AG04449 (cell line): Measurements from ENCODE around the gene ARMH1.

Source experiments
- CTCF ChIA-PET: fragments of 350-600 bp; formaldehyde crosslinking; extraction: SDS; loops from one replicate; lab custom pipeline; 2021; ENCODE audit warnings: antibody characterized with exemption; lab: Yijun Ruan, JAX
- POLR2A ChIA-PET: fragments of 400-600, 350-600 bp; formaldehyde crosslinking; extraction: SDS; loops from one replicate; lab custom pipeline; 2020; ENCODE audit warnings: antibody characterized with exemption, inconsistent platforms; lab: Yijun Ruan, JAX
- DNase-seq: peaks from one replicate; pipeline ENCODE4 v3.0.0-alpha.2; 2010; ENCODE audit warnings: low read depth, low spot score
- H3K4me3 ChIP-seq: 2 replicates; pipeline ENCODE4 v1.5.1; 2011; ENCODE audit warnings: low read depth, mild to moderate bottlenecking, control low read depth, low read length
- CTCF ChIP-seq: IDR thresholded peaks from one replicate; pipeline ENCODE4 v1.5.1; 2011; ENCODE audit warnings: mild to moderate bottlenecking, moderate library complexity, low read length, control low read depth, inconsistent platforms; ENCODE audit not compliant: insufficient read depth; ENCODE audit errors: missing control alignments

Gene ARMH1

DNA sequence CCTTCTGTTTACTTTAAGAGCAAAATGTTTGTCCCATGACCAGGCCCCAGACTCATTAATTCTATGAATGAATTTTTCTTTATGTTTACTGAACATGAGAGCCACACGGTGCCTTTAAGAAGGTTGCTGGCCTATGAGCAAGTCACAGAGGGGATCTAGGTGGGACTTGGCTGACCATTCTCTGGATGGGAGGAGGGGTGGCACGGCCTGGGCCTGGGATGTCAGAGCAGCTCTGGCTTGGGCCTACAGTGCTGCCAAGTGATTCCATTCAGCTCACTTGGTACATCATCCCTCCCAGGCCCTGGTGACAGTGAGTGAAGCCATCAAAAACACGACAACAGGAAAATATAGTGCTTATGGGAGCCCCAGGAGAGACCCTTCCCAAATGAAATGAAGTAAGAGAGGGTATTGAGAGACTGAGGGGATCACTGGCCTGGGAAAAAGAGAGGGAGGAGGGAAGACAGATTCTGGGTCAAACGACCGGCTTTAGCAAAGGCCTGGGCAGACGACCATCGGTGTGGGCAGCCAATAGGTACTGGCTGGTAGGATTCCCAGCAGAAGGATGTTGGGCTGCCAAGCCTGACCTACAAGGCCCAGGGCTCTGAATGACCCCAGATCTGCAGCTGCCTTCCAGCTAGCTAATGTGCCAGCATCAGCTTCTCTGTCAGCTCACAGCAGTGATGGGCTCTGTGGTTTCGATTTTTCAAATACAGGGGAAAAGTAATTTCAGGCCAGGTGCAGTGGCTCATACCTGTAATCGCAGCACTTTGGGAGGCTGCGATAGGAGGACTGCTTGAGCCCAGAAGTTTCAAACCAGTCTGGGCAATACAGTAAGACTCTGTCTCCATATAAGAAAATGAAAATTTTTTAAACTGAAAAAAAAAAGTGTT, 3.5 kb upstream of the ARMH1 start:
- no peak for DNase-seq
- TF ChIP-seq CTCF = no peak
- ChIA-PET CTCF (interaction anchor here (0.8 to 6.5 kb wide), 3 partner anchors 15 to 19 kb away, joined by 3 to 44 read pairs (median 6); no protein-coding TSS in a partner anchor), POLR2A (interaction anchor here (0.7 kb wide), 1 partner anchor 30 kb away, joined by 3 read pairs; no protein-coding TSS in a partner anchor)
- H3K4me3 ChIP-seq = no peak overlapping the region

DNA sequence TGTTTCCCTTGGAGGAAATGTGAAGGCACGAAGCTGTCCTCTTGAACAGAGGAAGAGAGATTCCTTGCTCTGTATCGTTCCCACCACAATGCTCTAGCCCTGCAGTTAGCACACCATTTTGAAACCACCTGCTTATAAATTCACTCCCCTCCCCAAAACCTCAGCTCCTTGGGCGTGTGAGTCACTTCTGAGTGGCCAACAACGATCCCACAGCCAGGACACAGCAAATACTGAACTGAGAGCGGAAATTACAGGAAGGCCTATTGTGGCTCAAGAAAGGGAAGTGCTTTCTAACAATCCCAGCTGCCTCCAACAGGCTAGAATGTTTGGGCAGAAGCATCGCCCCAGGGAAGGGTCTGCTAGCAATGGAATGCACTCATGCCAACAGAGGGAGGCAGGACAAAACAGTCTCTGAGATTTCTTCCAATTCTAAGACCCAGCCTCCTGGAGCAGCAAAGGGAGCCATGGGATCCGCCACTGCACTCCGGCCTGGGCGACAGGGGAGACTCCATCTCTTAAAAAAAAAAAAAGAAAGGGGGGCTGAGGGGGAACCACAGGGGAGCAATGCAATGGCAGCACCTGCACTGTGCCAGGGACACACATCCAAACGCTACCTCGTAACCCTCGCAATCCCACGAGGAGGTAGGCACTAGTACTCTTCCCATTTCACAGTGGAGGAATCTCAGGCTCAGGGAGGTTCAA, 2.1 kb upstream of the ARMH1 start:
- CTCF ChIA-PET = interaction anchor here (0.8 to 6.5 kb wide), 4 partner anchors 12 to 20 kb away, joined by 3 to 44 read pairs (median 5); no protein-coding TSS in a partner anchor
- no peak for DNase-seq
- no peak overlapping the region for H3K4me3 ChIP-seq
- POLR2A ChIA-PET = no interaction called here
- TF ChIP-seq CTCF = no peak

DNA sequence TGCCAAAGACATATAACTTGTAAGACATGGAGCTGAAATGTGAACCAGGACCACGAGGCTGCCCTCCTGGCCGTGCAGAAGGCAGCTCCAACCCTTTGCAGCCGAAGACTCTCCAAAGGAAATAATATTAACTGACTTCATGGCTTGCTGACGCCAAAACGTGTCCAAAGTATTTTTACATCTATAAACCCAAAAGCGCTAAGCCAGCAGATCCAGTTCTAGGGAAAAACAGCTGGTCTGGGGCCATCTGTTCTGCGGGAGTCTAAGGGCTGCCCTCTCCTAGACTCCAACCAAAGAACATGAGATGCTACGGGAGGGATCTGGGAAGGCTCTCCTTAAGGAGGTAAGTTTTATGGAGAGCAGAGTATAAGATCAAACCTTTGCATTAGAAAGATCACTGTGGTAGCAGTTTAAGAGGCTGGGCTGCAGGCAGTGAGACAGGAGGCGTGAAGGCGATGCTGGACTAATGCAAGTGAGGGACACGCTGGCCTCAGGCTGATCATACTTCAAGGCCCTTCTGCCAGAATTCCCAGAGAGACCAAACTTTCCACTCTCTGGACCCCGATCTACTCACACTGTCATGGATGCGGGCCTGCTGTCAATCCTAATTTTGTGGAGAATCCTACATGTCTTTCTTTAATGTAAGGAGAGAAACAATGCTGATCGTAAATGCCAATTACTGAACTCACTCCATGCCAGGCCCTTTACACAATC, 1.4 kb upstream of the ARMH1 start:
- POLR2A ChIA-PET = interaction anchor here (0.6 to 1.1 kb wide), 2 partner anchors 33 to 949 kb away, joined by 3 to 5 read pairs; no protein-coding TSS in a partner anchor

GRCh38 chr1:44673675-44674112, 820 bp upstream of the ARMH1 start:
- ChIA-PET CTCF (interaction anchor here (0.8 to 6.5 kb wide), 6 partner anchors 8 to 63 kb away, joined by 4 to 44 read pairs (median 5); partner anchors contain the start of gene RNU5D-1), POLR2A (interaction anchor here (0.6 to 1.4 kb wide), 3 partner anchors 33 to 950 kb away, joined by 3 to 7 read pairs (median 5); no protein-coding TSS in a partner anchor)
- no peak for DNase-seq
- no peak for TF ChIP-seq CTCF
- peak overlapping the region; percentile 90 for H3K4me3 ChIP-seq

More for the DNA sequence above, 1.4 kb upstream of the ARMH1 start:
- no peak for DNase-seq
- peak overlapping the region; percentile 90 for H3K4me3 ChIP-seq
- no peak for TF ChIP-seq CTCF
- CTCF ChIA-PET = interaction anchor here (1.1 to 6.5 kb wide), 5 partner anchors 17 to 63 kb away, joined by 4 to 44 read pairs (median 6); partner anchors contain the start of gene RNU5D-1

DNA sequence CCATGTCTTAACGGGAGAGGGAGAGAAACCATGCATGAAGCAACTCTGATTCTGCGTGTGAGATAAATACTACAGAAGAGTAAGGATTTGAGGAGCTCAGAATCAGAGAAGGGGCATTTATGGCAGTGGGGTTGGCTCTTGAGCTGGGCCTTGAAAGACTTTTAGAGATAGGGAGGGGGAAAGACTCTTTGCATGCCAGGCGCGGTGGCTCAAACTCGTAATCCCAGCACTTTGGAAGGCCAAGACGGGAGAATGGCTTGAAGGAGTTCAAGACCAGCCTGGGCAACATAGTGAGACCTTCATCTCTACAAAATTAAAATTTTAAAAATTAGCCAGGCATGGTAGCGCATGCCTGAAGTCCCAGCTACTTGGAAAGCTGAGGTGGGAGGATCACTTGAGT, 672 bp downstream of the ARMH1 start:
- peak overlapping the region; percentile 90 for H3K4me3 ChIP-seq
- no peak for DNase-seq
- ChIA-PET POLR2A (no interaction called here), CTCF (interaction anchor here (1.1 to 6.5 kb wide), 6 partner anchors 9 to 40 kb away, joined by 3 to 44 read pairs (median 5); no protein-coding TSS in a partner anchor)
- TF ChIP-seq CTCF = no peak
